Epithelial cell of prostate (primary cell): ENCODE measurements around the gene SFMBT1.

ENCODE experiments used
- DNase-seq: peaks from one replicate; pipeline ENCODE4 v3.0.0-alpha.2; 2011; ENCODE audit warnings: low read depth, low spot score
- H3K27ac ChIP-seq: fragments of 450-650 bp; 2 replicates; pipeline ENCODE4 v1.5.1; 2017; ENCODE audit warnings: mild to moderate bottlenecking

SFMBT1 gene

DNA sequence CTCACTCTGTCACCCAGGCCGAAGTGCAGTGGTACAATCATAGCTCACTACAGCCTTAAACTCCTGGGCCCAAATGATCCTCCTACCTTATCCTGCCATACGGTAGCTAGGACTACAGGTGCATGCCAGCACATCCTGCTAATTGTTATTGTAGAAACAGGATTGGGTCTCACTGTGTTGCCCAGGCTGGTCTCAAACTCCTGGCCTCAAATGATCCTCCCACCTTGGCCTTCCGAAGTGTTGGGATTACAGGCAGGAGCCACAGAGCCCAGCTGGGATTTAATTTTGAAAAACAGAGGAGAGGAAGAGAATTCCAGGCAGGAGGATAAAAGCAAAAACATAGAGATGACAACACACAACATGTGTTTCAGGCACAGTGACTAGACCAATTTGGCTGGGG, 40.5 kb downstream of the SFMBT1 start:
- DNase-seq: no peak
- H3K27ac ChIP-seq: no peak overlapping the region

DNA sequence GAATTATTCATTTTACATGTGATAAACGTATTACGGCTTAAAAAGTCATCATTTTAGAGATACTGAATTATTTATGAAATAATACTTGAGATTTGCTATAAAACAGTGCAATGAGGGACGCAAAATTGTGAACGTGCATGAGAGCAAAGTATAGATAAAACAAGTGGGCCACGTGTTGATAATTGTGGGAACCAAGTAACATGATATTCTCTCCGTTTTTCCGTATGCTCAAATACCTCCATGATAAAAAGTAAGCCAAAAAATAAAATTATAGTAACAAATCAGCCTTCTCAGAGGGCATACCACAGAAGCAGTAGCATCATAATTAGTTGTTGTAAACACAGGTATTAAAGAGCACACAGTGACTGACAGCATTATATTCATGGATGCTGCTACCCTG, 42.6 kb downstream of the SFMBT1 start:
- no peak for DNase-seq
- no peak overlapping the region for H3K27ac ChIP-seq

DNA sequence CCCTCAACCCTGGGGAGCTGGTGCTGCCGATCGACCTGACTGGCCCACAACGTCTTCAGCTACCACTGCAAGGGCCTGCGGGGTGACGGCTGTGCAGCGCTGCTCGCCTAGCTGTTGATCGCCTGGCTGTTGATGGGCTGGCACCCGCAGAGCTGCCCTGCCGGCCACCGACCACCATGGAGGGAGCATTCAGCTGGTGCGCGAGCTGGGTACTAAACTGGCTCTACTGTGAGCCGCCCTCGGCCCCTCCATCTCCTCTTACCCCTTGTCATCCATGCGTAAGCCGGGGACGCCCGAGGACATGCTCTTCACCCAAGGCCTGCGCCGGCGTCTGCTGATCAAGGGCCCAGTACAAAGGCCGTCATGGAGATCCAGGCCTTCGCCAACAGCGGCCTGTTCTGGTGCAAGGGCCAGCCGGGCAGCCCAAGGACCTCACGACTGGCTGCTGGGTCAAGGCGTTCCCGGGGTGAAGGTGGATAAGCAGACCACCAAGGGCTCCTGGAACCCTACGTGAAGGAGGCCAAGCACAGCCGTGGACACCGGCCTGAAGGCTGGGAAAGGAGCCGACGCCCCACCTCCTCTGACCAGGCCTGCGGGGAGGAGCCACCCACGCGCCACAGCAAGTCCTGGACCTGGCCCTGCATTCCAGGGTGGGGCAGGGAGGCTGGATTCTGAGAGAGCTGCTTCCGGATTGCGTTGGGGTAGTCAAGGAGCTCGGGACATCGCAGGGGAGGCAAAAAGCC, 46.9 kb downstream of the SFMBT1 start:
- DNase-seq: no peak
- H3K27ac ChIP-seq: no peak overlapping the region

DNA sequence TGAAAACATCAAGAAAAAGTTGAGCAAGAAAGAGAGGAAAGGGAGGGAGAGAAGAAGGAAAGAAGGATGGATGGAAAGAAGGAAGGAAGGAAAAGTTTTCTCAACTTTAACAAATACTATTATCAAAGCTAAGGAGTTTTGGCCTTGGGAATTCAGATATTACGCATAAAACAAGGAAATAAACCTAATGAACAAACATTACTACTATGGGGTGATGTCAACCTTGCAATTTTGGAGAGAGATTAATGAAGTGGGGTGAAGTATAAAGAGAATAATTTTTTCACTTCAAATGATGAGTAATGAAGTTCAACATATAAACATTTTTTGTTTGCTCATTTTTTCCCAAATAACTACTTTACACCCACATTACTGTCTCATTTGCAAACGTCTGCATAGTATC, 55.2 kb downstream of the SFMBT1 start:
- no peak overlapping the region for H3K27ac ChIP-seq
- no peak for DNase-seq

DNA sequence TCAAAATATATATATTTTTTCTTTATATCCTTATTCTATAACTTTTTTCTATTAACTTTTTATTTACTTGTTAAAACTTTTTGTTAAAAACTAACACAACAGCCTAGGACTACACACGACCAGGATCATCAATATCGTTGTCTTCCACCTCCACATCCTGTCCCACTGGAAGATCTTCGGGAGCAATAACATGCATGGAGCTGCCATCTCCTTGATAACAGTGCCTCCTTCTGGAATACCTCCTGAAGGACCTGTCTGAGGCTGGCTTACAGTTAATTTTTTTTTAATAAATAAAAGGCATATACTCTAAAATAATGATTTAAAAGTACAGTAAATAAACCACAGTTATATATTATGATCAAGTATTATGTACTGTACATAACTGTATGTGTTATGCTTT, 58.9 kb downstream of the SFMBT1 start:
- no peak overlapping the region for H3K27ac ChIP-seq
- DNase-seq: no peak

DNA sequence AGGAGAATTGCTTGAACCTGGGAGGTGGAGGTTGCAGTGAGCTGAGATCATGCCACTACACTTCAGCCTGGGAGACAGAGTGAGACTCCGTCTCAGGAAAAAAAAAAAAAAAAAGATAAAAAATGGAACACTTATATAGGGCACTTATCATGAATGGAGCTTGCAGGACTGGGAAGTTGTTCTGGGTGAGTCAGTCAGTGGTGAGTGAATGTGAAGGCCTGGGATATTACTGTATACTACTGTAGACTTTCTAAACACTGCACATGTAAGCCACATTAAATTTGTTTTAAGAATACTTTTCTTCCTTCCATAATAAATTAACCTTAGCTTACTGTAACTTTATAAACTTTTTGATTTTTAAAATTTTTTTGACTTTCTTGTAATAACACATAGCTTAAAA, 59.8 kb downstream of the SFMBT1 start:
- no peak overlapping the region for H3K27ac ChIP-seq
- DNase-seq: no peak

DNA sequence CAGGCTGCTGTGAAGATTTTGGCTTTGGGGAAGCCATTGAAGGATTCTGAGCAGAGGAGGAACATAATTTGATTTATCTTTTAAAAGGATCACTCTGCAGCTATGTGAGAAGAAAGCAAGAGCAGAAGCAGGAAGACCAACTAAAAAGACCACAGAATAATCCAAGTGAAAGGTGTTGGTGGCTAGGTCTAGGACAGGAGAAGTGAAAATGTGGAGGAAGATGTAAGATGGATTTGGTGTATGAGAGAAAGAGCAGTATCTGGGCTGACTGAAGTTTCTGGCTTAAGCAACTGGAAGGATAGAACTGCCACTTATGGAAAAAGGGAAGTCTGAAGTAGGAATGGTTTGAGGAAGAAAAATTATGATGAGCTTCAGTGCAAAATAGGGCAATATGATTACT, 62.0 kb downstream of the SFMBT1 start:
- H3K27ac ChIP-seq: no peak overlapping the region
- DNase-seq: no peak

DNA sequence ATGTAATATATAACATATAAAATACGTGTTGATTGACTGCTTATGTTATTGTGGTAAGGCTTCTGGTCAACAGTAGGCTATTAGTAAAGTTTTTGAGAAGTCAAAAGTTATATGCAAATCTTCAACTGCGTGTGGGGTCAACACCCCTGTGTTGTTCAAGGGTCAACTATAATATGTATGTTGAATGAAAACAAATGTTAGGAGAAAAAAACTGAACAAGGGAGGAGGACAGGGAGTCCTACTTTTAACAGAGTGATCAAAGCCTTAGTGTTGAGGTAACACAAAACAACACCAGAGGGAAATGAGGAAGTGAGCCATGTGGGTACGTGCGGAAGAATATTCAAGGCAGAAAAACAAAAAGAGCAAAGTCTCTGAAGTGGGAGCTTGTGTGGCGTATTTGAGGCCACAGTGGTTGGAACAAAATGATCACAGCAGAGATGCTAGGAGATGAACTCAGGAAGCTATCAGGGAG, 62.5 kb downstream of the SFMBT1 start:
- H3K27ac ChIP-seq: no peak overlapping the region

DNA sequence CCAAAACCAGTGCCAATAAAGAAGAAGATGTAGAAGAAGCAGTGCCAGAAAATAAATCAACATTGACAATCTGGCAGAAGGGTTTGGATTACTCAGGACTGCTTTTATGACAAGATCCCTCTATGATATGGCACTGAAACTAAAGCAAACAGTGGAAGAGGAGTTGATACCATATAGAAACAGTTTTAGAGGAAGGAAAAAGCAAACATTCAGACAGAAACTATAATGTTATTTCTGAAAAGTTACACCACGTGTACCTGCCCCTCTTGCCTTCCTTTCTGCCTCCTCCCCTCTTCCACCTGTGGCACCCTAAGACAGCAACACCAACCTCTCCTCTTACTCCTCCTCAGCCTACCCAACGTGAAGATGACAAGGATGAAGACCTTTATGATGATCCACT, 63.0 kb downstream of the SFMBT1 start:
- no peak overlapping the region for H3K27ac ChIP-seq
- DNase-seq: no peak

More for the DNA sequence above, 62.5 kb downstream of the SFMBT1 start:
- no peak for DNase-seq

DNA sequence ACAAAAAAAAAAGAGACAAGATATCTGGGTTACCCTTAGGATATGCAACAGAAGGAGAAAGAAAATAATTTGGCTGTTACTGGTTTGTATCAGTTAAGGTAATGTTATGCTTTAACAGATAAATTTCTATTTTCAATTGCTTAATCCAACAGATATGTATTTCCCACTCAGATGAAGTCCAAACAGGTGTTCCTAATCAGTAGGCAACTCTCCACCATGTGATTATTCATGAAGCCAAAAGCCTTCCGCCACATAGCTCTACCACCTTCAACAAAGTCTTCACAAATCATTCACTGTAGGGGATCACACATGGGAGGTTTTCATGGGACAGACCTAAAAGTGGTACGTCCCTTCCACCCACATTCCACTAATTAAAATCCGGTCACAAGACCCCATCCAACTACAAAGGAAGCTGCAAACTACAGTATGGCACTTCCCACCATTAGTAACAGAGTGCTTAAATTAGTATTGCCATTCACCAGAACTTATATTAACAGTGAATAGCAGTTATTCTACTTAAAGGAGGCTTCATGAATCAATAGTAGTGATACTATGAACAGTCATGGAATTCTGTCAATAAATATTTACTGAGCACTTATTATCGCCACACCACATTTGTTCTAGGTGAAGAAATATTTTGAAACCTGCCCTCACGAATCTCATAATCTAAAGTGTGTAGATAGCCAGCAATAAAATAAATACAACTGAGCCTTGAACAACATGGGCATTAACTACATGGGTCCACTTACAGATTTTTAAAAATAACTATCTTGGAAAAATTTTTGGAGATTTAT, 66.5 kb downstream of the SFMBT1 start:
- DNase-seq: no peak
- no peak overlapping the region for H3K27ac ChIP-seq

DNA sequence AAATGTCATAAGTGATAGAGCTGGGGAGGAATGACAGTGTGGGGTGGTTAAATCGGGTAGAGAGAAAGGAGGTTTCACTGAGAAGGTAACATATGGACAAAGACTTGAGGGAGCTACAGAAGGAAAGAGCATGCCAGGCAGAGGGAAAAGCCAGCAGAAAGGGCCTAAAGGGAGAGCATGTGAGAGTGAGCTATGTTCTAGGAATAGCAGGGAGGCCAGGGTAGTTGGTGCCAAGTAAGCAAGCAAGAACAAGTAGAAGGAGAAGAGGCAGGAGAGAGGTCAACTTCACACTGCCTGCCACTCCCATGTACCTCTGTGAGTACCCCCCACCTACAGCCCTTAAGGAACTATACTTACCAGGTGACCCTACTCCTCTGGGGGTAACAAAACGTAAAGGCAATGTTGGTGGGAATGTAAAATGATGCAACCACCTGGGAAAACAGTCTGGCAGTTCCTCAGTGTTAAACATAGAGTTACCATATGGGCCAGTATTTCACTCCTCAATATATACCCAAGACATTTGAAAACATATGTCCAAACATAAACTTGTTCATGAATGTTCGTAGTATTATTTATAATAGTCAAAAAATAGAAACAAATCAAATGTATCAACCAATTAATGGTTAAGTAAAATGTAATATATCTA, 67.6 kb downstream of the SFMBT1 start:
- H3K27ac ChIP-seq: no peak overlapping the region

DNA sequence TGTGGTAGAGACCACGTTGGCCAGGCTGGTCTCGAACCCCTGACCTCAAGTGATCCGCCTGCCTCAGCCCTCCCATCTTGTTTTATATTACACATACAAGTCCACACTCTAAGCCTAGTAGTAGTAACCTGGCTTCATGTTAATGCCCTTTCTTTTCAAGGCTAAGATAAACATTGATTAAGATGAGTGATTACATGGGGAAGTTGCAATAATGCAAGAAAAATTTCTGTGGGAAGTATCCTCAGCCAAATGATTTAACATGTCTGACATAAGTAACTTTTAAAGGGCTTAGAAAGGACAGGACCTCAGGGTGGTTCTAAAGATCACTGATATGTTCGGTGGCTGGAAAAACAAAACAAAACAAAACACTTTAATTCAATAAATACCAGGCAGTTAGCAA, 72.1 kb downstream of the SFMBT1 start:
- H3K27ac ChIP-seq: no peak overlapping the region
- DNase-seq: no peak

More for the DNA sequence above, 67.6 kb downstream of the SFMBT1 start:
- no peak for DNase-seq

DNA sequence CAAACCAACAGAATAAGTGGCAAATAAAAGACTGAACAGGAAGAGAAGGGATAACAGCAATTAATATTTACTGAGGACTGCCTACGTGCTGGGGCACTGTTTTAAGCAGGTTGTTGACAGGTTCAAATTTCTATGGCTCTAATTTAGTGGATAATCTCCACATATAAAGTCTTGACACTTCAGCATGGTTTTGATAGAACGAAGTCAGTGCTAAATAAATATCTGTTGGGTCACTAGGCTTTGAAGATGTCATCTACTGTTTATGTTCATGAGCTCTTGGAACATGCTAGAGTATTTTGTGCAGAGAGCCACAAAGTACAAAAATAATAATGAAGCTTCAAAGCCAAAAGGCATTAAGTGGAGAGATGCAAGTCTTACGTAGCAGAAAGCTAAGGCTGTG, 74.0 kb downstream of the SFMBT1 start:
- no peak overlapping the region for H3K27ac ChIP-seq
- DNase-seq: no peak

DNA sequence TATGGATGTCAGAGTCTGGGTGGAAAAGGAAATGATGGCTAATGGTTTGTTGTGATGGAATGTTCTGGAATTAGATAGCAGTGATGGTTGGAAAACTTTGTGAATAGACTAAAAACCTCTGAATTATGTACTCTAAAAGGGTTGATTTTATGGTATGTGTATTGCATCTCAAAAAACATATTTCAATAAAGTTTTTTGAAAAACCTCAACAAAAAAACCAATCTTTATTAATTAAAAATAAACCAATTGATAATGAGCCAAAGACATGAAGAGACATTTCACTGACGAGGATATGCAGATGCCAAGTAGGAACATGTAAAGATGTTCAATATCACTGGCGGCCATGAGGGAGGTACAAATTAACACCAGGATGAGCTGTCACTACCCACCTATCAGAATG, 78.5 kb downstream of the SFMBT1 start:
- no peak for DNase-seq
- H3K27ac ChIP-seq: no peak overlapping the region

DNA sequence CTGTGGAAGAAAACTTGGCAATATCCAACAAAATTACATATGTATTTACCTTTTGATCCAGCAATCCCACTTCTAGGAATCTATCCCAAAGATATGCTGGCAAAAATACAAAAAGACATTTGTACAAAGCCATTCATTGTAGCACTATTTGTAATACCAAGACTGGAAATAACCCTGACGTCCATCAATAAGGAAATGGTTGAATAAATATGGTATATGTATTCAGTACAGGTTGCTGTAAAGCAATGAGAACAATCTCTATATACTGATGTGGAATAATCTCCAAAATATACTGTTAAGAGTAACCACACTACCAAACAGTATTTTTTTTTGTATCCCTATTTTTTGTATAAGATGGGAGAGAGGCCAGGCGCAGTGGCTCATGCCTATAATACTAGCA, 83.7 kb downstream of the SFMBT1 start:
- no peak overlapping the region for H3K27ac ChIP-seq
- no peak for DNase-seq

DNA sequence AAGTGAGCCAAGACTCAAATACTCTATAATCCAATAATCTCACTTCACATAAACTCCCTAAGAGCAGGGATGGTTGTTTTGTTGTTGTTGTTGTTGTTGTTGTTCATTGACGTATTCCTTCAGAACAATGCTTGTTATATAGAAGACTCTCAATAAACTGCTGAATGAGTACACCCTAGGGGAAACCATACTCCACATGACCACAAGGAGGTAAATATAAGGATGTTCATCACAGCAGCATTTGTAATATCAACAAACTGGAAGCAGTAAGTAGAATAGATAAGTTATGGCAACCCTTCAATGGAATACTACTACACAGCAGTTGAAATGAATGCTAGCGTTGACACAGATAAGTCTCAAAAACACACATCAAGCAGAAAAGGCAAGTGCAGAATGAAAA, 86.1 kb downstream of the SFMBT1 start:
- DNase-seq: no peak
- no peak overlapping the region for H3K27ac ChIP-seq

DNA sequence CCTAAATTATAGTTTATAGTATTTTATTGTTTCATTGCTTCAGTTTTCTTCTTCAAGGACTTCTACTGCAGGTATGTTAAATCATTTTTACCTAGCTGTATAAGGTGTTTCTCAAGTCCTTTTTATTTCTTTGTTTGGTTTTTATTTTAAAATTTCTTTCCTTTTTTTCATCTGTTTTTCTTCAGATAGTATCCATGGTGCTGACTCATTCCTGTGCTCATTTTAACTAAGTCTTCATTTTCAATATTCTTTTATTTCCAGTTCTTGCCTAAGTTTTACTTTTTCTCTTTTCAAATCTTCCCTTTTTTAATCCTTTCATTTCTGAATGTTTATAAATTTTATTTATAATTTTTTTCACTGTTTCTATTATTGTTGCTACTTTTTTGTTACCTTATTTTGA, 106.3 kb downstream of the SFMBT1 start:
- H3K27ac ChIP-seq: no peak overlapping the region
- DNase-seq: no peak

DNA sequence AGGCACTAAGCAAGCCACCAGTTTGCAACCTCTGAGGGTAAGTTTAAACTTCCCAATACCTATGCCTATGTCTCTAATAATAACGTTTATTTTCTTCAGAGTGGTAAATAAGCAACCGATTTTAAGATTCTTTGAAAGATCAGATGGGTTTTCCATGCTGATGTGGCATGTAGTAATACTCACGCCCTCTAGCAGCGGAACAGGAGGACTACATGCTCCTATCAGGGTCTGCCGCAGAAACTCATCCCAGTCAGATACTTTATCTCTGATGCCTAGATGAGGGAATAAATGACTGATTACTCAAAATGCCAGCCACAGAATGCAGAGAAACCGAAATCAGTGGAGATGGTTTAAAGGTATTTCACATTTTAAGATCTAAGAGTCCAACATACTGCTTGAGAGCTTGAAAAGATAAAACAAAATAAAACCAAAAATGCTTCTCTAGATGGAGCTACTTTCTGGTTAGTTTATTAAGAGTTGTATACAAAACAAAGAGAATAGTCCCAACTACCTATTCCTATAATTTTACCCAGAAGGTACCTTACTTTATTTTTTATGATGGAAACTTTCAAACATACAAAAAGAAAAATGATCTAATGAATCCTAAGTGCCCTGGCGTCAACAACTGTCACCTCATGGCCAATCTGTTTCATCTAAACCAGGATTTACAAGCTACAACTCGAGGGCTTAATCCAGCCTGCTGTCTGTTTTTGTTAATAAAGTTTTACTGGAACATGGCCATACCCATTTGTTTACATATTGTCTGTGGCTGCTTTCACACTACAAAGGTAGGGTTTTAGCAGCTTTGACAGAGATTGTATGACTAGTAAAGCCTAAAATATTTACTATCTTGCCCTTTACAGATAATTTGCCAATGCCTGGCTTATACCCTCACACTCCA, 111.0 kb downstream of the SFMBT1 start:
- H3K27ac ChIP-seq: no peak overlapping the region
- no peak for DNase-seq

DNA sequence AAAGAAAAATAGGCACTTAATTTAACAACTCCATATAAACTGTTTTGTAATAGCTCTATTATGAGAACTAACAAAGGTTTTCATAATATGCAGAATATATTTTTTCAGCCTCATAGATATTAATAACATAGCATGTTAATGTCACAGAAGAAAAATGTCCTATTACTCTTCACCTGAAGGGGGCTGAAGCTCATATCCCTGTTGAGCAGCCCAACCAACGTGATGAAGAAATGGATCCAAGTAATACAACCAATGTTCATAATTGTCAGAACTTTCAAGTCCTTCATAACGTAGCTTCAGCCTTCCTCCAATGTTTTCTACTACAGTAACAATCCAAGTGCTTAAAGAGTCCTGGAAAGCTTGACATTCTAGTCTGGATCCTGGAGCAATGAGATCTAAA, 114.0 kb downstream of the SFMBT1 start:
- no peak overlapping the region for H3K27ac ChIP-seq
- no peak for DNase-seq

DNA sequence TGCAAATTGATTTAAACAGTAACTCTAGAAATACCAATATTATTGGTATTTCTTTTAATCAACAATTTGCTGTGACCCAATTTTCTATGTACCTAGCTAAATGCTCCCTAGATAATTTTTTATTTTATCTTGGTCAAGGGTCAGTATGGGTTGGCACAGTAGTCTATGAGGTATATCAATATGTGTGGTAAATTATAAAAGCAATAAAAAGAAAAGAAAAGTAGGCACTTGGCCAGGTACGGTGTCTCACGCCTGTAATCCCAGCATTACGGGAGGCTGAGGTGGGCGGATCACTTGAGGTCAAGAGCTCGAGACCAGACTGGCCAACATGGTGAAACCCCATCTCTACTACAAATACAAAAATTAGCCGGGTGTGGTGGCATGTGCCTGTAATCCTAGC, 114.5 kb downstream of the SFMBT1 start:
- no peak for DNase-seq
- H3K27ac ChIP-seq: no peak overlapping the region
